HepG2 (cell line): Measurements from ENCODE around the gene ATOSB. TPM values are rescaled to one million over a fixed set of nuclear protein-coding genes. Genes with fewer than 3 reads are reported as not detected.

Source experiments
- ARNTL ChIP-seq: sonication (generic); formaldehyde crosslinking; IDR thresholded peaks from 2 replicates; pipeline ENCODE4 v1.4.0; 2020; ENCODE audit warnings: mild to moderate bottlenecking, missing genetic modification reagents
- CENPT ChIP-seq: sonication (generic); formaldehyde crosslinking; IDR thresholded peaks from 2 replicates; pipeline ENCODE4 v1.8.0; 2022; ENCODE audit warnings: low read depth, mild to moderate bottlenecking, moderate library complexity, missing genetic modification reagents
- GABPA ChIP-seq, 2 experiments: IDR thresholded peaks; 2 replicates each; pipeline ENCODE4 v1.6.1; 2011 to 2016; ENCODE audit warnings: low read depth in 2 of 2, low read length in 1 of 2, missing biosample characterization in 1 of 2, missing genetic modification characterization in 1 of 2
- MLLT10 ChIP-seq: sonication (generic); formaldehyde crosslinking; IDR thresholded peaks from 2 replicates; pipeline ENCODE4 v1.4.0; 2020; ENCODE audit warnings: missing genetic modification reagents
- NFIB ChIP-seq: sonication (generic); formaldehyde crosslinking; IDR thresholded peaks from 2 replicates; pipeline ENCODE4 v1.9.0; 2021; ENCODE audit warnings: missing genetic modification reagents, mild to moderate bottlenecking, borderline replicate concordance
- PAF1 ChIP-seq: IDR thresholded peaks from 2 replicates; pipeline ENCODE4 v1.6.1; 2016; ENCODE audit warnings: missing genetic modification reagents, missing compliant biosample characterization
- POLR2AphosphoS5 ChIP-seq: IDR thresholded peaks from 2 replicates; pipeline ENCODE4 v1.6.1; 2012; ENCODE audit warnings: low read depth, low read length
- SALL1 ChIP-seq: sonication (generic); formaldehyde crosslinking; IDR thresholded peaks from 2 replicates; pipeline ENCODE4 v1.8.0; 2022; ENCODE audit warnings: mild to moderate bottlenecking, missing genetic modification reagents
- SP2 ChIP-seq: sonication (generic); formaldehyde crosslinking; IDR thresholded peaks from 2 replicates; pipeline ENCODE4 v1.5.1; 2020; ENCODE audit warnings: mild to moderate bottlenecking, missing genetic modification reagents
- ZNF484 ChIP-seq: sonication (generic); formaldehyde crosslinking; IDR thresholded peaks from 2 replicates; pipeline ENCODE4 v1.5.1; 2020; ENCODE audit warnings: mild to moderate bottlenecking, low read depth, missing genetic modification reagents, borderline replicate concordance
- ZNF777 ChIP-seq: sonication (generic); formaldehyde crosslinking; IDR thresholded peaks from 2 replicates; pipeline ENCODE4 v1.4.0; 2020; ENCODE audit warnings: missing genetic modification reagents
- ZNF780A ChIP-seq: sonication (generic); formaldehyde crosslinking; IDR thresholded peaks from 2 replicates; pipeline ENCODE4 v1.8.0; 2022; ENCODE audit warnings: mild to moderate bottlenecking, missing genetic modification reagents, moderate library complexity
- ZNF850 ChIP-seq: sonication (generic); formaldehyde crosslinking; conservative IDR thresholded peaks from 2 replicates; pipeline ENCODE4 v1.9.0; 2021; ENCODE audit warnings: mild to moderate bottlenecking, missing genetic modification reagents
- ZNF891 ChIP-seq: sonication (generic); formaldehyde crosslinking; IDR thresholded peaks from 2 replicates; pipeline ENCODE4 v1.5.0; 2020; ENCODE audit warnings: mild to moderate bottlenecking, missing genetic modification reagents
- polyA plus RNA-seq, 8 experiments: library from polyadenylated mRNA; depleted of rRNA in 3 of 8; stranded (reverse) in 7 of 8; unstranded in 1 of 8; fragments of >200 nt; fragmentation: Illumina TruSeq in 4 of 8; extraction: Trizol in 4 of 8; gene quantifications; 2 replicates each; pipeline versions ENCODE4 v1.2.1 to v1.2.3, GENCODE V29; 2011 to 2016; ENCODE audit warnings: low read depth in 4 of 8, missing spikeins in 1 of 8, mixed read lengths in 1 of 8; ENCODE audit not compliant: insufficient read depth in 1 of 8
- total RNA-seq, 5 experiments: library from RNA; depleted of rRNA; stranded (reverse); fragments of >200 nt; fragmentation: Illumina TruSeq; extraction: Trizol; gene quantifications; 2 replicates each; pipeline ENCODE4 v1.2.3, GENCODE V29; 2016; ENCODE audit warnings: low read depth in 1 of 5
- TF ChIP-seq, protein P1 (sequence below): sonication (generic); formaldehyde crosslinking; IDR thresholded peaks from 2 replicates; pipeline ENCODE4 v1.5.0; 2020; ENCODE audit warnings: mild to moderate bottlenecking, missing genetic modification reagents, borderline replicate concordance
- TF ChIP-seq, protein P2 (sequence below): sonication (generic); formaldehyde crosslinking; conservative IDR thresholded peaks from 2 replicates; pipeline ENCODE4 v1.8.1; 2023; ENCODE audit warnings: missing genetic modification reagents
- TF ChIP-seq, protein P3 (sequence below): sonication (generic); formaldehyde crosslinking; IDR thresholded peaks from 2 replicates; pipeline ENCODE4 v1.8.0; 2022; ENCODE audit warnings: low read depth, missing genetic modification reagents
- TF ChIP-seq, protein P4 (sequence below): sonication (generic); formaldehyde crosslinking; IDR thresholded peaks from 2 replicates; pipeline ENCODE4 v1.5.0; 2020; ENCODE audit warnings: missing genetic modification reagents

Gene ATOSB
- total and polyA plus RNA-seq, 2 of the 13 experiments (the other 11 are each of a cell fraction or from before 2014, with no cell fraction given) = 1.9 to 6.4 TPM

DNA sequence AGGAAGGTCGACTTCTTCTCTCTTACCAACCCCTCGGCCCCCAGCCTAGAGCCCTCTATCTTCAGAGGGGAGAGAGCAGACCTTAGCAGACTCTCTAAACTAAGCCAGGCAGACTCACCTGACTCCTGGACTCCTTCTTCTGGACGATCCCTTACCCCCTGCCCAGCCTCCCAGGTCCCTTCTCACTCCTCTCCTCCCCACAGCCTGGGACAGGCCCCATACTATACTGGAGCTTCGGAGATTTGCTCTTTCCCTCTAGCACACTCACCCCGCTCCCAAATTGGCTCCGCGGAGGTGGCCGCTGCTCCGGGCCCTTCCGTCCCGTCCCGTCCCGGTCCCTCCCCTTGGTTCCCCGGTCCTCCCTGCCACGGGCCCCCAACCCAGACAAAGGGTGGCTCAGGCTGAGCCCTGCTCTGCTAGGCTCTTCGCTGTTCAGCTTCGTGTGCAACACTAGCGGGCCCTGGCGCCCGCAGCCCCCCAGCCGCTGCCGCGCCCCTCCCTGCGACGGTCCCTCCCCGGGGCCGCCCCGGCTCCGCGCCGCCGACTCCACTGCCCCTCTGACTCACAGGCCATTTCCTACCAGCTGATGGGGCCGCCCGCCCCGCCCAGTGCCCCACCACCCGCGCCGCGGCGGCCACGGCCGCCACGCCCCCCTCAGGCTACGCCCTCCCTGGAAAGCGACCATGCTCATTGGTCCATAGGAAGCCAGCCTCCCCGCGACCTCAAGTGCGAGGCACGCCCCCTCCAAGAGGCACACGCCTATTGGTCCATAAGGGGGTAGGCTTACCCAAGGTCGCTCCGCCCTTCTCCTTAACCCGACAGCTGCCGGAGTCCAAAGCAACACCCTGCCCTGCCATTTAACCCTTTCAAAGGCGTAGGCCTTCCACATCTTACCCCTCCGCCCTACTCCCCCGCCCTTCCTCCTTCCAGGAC lies 4.4 kb downstream of the ATOSB start (continued):
- TF ChIP-seq, protein P1, sequence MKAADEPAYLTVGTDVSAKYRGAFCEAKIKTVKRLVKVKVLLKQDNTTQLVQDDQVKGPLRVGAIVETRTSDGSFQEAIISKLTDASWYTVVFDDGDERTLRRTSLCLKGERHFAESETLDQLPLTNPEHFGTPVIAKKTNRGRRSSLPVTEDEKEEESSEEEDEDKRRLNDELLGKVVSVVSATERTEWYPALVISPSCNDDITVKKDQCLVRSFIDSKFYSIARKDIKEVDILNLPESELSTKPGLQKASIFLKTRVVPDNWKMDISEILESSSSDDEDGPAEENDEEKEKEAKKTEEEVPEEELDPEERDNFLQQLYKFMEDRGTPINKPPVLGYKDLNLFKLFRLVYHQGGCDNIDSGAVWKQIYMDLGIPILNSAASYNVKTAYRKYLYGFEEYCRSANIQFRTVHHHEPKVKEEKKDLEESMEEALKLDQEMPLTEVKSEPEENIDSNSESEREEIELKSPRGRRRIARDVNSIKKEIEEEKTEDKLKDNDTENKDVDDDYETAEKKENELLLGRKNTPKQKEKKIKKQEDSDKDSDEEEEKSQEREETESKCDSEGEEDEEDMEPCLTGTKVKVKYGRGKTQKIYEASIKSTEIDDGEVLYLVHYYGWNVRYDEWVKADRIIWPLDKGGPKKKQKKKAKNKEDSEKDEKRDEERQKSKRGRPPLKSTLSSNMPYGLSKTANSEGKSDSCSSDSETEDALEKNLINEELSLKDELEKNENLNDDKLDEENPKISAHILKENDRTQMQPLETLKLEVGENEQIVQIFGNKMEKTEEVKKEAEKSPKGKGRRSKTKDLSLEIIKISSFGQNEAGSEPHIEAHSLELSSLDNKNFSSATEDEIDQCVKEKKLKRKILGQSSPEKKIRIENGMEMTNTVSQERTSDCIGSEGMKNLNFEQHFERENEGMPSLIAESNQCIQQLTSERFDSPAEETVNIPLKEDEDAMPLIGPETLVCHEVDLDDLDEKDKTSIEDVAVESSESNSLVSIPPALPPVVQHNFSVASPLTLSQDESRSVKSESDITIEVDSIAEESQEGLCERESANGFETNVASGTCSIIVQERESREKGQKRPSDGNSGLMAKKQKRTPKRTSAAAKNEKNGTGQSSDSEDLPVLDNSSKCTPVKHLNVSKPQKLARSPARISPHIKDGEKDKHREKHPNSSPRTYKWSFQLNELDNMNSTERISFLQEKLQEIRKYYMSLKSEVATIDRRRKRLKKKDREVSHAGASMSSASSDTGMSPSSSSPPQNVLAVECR (CRISPR knock-in tag) = peak; percentile 76; the same call in 1 of the 2 replicates
- TF ChIP-seq SALL1 (CRISPR knock-in tag) (peak; percentile 23; the same call in 1 of the 2 replicates), GABPA (IDR thresholded peaks at IDR 0.05; ENCODE audit: low read depth, low read length) (no peak), GABPA (CRISPR knock-in tag; IDR thresholded peaks at IDR 0.05; ENCODE audit: low read depth) (0 out of 2 replicates have a peak, but pooled peaks have one; percentile 17), ZNF484 (CRISPR knock-in tag) (no peak), NFIB (CRISPR knock-in tag) (no peak), ZNF780A (CRISPR knock-in tag) (no peak), ZNF891 (CRISPR knock-in tag) (no peak), ZNF777 (peak; percentile 59; the same call in 1 of the 2 replicates), ZNF850 (no peak), CENPT (CRISPR knock-in tag) (no peak), PAF1 (CRISPR knock-in tag) (no peak), SP2 (CRISPR knock-in tag) (peak; percentile 78), MLLT10 (CRISPR knock-in tag) (no peak), ARNTL (CRISPR knock-in tag) (no peak), POLR2AphosphoS5 (no peak)
- TF ChIP-seq, protein P2, sequence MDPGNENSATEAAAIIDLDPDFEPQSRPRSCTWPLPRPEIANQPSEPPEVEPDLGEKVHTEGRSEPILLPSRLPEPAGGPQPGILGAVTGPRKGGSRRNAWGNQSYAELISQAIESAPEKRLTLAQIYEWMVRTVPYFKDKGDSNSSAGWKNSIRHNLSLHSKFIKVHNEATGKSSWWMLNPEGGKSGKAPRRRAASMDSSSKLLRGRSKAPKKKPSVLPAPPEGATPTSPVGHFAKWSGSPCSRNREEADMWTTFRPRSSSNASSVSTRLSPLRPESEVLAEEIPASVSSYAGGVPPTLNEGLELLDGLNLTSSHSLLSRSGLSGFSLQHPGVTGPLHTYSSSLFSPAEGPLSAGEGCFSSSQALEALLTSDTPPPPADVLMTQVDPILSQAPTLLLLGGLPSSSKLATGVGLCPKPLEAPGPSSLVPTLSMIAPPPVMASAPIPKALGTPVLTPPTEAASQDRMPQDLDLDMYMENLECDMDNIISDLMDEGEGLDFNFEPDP (CRISPR knock-in tag) = no peak
- TF ChIP-seq, protein P3, sequence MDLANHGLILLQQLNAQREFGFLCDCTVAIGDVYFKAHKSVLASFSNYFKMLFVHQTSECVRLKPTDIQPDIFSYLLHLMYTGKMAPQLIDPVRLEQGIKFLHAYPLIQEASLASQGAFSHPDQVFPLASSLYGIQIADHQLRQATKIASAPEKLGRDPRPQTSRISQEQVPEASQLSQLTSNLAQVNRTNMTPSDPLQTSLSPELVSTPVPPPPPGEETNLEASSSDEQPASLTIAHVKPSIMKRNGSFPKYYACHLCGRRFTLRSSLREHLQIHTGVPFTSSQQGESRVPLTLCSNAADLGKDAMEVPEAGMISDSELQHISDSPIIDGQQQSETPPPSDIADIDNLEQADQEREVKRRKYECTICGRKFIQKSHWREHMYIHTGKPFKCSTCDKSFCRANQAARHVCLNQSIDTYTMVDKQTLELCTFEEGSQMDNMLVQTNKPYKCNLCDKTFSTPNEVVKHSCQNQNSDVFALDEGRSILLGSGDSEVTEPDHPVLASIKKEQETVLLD (CRISPR knock-in tag) = no peak
- TF ChIP-seq, protein P4, sequence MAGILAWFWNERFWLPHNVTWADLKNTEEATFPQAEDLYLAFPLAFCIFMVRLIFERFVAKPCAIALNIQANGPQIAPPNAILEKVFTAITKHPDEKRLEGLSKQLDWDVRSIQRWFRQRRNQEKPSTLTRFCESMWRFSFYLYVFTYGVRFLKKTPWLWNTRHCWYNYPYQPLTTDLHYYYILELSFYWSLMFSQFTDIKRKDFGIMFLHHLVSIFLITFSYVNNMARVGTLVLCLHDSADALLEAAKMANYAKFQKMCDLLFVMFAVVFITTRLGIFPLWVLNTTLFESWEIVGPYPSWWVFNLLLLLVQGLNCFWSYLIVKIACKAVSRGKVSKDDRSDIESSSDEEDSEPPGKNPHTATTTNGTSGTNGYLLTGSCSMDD (CRISPR knock-in tag) = no peak
